Activated CD8-positive, alpha-beta memory T cell treated with anti-CD3 and anti-CD28 coated beads, Interleukin-2, amount 10 ng/mL, durations not matched to agents 7 days and 5 days (primary cell): ENCODE results near the gene TM9SF1. TPM values are rescaled to one million over a fixed set of nuclear protein-coding genes. Genes with fewer than 3 reads are reported as not detected.
"Not testable (repeated sequence)": the region's sequence is repeated elsewhere in the genome, so short reads cannot be mapped to it uniquely, and the experiment has no call there.

Source experiments
- ATAC-seq: fragments of 150-1000 bp; cut with Tn5 transposase; one replicate; pipeline ENCODE4 v1.10.0; 2021; ENCODE audit warnings: moderate library complexity
- CTCF ChIA-PET: fragments of 350-600 bp; sonication (Branson Sonifier 250); formaldehyde crosslinking; loops from one replicate; lab custom pipeline; 2021; ENCODE audit warnings: antibody characterized with exemption; lab: Charles Lee
- DNase-seq: peaks from one replicate; pipeline ENCODE4 v3.0.0-alpha.2; 2020
- H3K27ac Mint-ChIP-seq: one replicate; pipeline ENCODE4 v1.8.0; 2021; ENCODE audit warnings: mild to moderate bottlenecking, mixed read lengths
- H3K27me3 Mint-ChIP-seq: one replicate; pipeline ENCODE4 v1.8.0; 2021; ENCODE audit warnings: mixed read lengths
- H3K36me3 Mint-ChIP-seq: one replicate; pipeline ENCODE4 v1.8.0; 2021; ENCODE audit warnings: mild to moderate bottlenecking, mixed read lengths
- H3K4me1 Mint-ChIP-seq: one replicate; pipeline ENCODE4 v1.8.0; 2021; ENCODE audit warnings: mixed read lengths
- H3K4me3 Mint-ChIP-seq: one replicate; pipeline ENCODE4 v1.8.0; 2021; ENCODE audit warnings: mild to moderate bottlenecking, moderate library complexity, mixed read lengths
- H3K9me3 Mint-ChIP-seq: one replicate; pipeline ENCODE4 v1.8.0; 2022; ENCODE audit warnings: low read depth, mixed read lengths
- total RNA-seq, 2 experiments: library from RNA; stranded (reverse); gene quantifications; one replicate each; pipeline ENCODE4 v1.2.3, GENCODE V29; 2021

The TM9SF1 gene
- total RNA-seq, 2 experiments from 2014 or later = 26.7 to 32.8 TPM

DNA sequence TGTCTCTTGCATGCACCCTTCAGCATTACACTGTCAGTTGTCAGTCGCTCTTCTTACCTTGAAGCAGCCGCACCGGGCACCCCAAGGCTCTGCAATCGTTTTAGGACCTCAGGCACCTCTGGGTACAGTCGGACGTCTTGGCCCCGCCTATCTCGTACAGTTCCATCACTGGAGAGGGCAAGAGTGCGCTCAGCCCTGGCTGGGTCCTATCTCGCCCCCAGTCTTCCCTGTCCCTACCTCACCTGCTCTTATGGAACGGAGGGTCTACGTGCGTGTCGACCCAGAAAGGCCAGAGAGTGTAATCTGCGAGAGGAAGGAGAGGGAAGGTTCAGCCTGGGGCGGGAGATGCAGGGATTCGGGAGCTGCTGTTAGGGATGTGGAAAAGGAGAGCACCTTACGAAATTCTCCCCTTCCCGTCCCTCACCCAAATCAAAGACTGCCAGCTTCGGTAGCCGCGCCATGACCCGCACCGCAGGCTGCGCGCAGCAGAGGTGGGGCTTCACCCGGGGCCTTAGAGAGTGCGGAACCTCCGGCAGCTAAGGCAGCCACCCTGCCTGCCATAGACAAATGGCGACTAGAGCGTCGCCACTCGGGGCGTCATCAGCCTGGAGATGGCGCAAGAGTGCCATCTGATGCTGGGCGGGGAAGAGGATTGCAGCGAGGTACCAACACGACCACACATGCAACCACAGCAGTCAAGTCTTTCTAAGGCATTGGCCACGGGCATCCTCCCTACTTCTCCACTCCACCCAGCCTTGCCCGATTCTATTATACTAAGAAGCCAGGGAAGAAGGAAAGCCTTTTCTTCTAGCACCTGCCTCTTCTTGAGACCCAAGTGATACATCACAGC lies 20.5 kb upstream of the TM9SF1 start, which contains the start of gene MDP1:
Gene MDP1, minus strand, starts transcription at position 572 of the 850 bp plus-strand sequence. Its CDS starts 111 bp downstream, at position 461.
- no peaks in the 10 kb centered on the region for H3K9me3 Mint-ChIP-seq
- CTCF ChIA-PET = interaction anchor here (0.8 to 5.8 kb wide), 26 partner anchors 8 to 221 kb away, joined by 3 to 48 read pairs (median 5); partner anchors contain the start of genes CIDEB, DHRS1, IPO4 and IRF9
- H3K4me1 Mint-ChIP-seq = peaks cover 47% of the 10 kb centered on the region
- peak within 1 kb of the TSS; percentile 99 for H3K27ac Mint-ChIP-seq
- peaks cover 20% of the 10 kb centered on the region for H3K36me3 Mint-ChIP-seq
- ATAC-seq (peak; percentile 76), DNase-seq (peak; percentile 94)
- no peaks in the 10 kb centered on the region for H3K27me3 Mint-ChIP-seq
- peak within 1 kb of the TSS; percentile 97 for H3K4me3 Mint-ChIP-seq

GRCh38 chr14:24213866-24214662 lies 18.8 kb upstream of the TM9SF1 start:
- CTCF ChIA-PET = interaction anchor here (0.5 to 5.8 kb wide), 22 partner anchors 10 to 217 kb away, joined by 3 to 48 read pairs (median 6); partner anchors contain the start of genes CIDEB, DHRS1, IPO4 and IRF9
- Mint-ChIP-seq H3K27ac (peak overlapping the region; percentile 99), H3K4me1 (peaks cover 49% of the 10 kb centered on the region), H3K36me3 (peaks cover 35% of the 10 kb centered on the region), H3K27me3 (no peaks in the 10 kb centered on the region), H3K4me3 (peak overlapping the region; percentile 99), H3K9me3 (no peaks in the 10 kb centered on the region)
- no peak for DNase-seq
- ATAC-seq = no peak

DNA sequence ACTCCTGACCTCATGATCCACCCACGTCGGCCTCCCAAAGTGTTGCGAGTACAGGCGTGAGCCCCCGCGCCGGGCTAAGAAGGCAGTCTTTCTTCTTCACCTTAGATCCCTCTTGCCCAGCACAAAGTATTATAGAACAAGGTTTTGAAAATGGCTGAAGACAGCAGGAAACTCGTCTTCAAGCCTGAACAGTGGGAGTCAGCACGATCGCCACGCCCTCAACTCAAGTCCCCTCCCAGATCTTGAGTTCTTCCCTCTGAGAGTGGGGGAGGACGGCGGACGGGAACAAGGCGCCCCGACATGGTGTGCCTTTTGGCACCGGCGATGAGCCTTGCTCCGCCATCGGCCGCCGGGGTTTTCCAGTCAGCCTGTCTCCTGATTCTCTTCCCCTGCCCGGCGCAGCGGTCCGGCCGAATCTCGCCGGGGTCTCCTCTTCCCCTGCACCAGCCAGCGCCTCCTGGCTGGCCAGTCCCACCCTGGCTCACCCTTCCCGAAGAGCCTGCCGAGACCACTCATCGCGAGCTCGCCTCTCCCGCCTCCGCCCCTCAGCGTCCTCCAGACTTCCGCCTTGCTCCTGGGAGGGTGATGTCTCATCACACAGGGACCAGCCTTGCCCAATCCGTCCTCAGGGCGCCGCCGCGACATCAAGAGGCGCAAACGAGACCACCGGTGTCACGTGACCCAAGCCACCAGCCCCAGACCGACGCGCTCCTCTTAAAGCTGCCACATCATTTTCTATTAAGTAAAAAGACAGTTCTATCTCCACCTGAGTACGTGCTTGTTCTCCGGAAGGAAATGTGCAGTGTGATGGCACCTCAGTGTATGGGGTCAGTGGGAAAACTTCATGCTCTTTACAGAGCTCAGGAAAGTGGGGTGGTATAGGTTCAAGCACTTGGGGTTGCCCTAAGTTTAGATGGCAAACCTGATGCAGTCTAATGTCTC lies 18.0 kb upstream of the TM9SF1 start, which contains the start of gene CHMP4A:
Gene CHMP4A, minus strand, starts transcription at position 565 of the 942 bp plus-strand sequence. Its CDS starts 49 bp downstream, at position 516.
- Mint-ChIP-seq H3K4me3 (peak within 1 kb of the TSS; percentile 99), H3K9me3 (no peaks in the 10 kb centered on the region), H3K27ac (peak within 1 kb of the TSS; percentile 99), H3K27me3 (no peaks in the 10 kb centered on the region), H3K36me3 (peaks cover 39% of the 10 kb centered on the region), H3K4me1 (peaks cover 49% of the 10 kb centered on the region)
- DNase-seq = peak; percentile 99
- ATAC-seq = peak; percentile 85
- CTCF ChIA-PET = interaction anchor here (0.5 to 5.8 kb wide), 16 partner anchors 11 to 218 kb away, joined by 3 to 48 read pairs (median 6); partner anchors contain the start of genes CIDEB, DHRS1, IPO4 and IRF9

DNA sequence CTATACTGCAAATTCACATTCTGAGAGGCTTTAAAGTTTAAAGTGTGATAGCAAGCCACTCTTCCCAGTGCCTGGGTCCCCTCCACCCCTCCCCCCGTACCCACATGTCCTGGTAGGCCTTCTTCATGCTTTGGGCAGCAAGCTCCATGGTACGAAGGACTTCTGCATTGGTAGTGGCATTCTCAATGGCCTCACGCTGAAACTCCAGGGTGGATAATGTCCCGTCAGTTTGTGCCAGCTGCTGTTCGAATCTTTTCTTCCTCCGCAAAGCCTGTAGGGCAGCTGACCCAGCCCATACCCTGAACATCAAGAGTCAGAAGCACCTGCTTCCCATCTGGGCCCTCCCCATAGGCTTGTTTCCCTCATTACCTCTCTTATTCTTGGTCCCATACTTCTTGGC lies 16.1 kb upstream of the TM9SF1 start:
- no peak for ATAC-seq
- peaks cover 51% of the 10 kb centered on the region for H3K36me3 Mint-ChIP-seq
- peak overlapping the region; percentile 99 for H3K4me3 Mint-ChIP-seq

GRCh38 chr14:24207625-24208024 lies 12.4 kb upstream of the TM9SF1 start:
- Mint-ChIP-seq H3K27me3 (no peaks in the 10 kb centered on the region), H3K9me3 (peaks cover 4% of the 10 kb centered on the region), H3K27ac (no peak overlapping the region), H3K36me3 (peaks cover 70% of the 10 kb centered on the region), H3K4me3 (no peak overlapping the region), H3K4me1 (peaks cover 22% of the 10 kb centered on the region)
- no peak for DNase-seq
- CTCF ChIA-PET = interaction anchor here (1.1 kb wide), 1 partner anchor 64 kb away, joined by 3 read pairs; the partner anchor contains the start of gene RABGGTA
- no peak for ATAC-seq

More for the DNA sequence above, 16.1 kb upstream of the TM9SF1 start:
- no peak for DNase-seq
- Mint-ChIP-seq H3K27ac (peak overlapping the region; percentile 99), H3K4me1 (peaks cover 47% of the 10 kb centered on the region), H3K9me3 (no peaks in the 10 kb centered on the region), H3K27me3 (no peaks in the 10 kb centered on the region)
- CTCF ChIA-PET = interaction anchor here (1.0 to 5.8 kb wide), 3 partner anchors 8 to 87 kb away, joined by 4 to 41 read pairs (median 17); partner anchors contain the start of genes DHRS1, IRF9 and NOP9

DNA sequence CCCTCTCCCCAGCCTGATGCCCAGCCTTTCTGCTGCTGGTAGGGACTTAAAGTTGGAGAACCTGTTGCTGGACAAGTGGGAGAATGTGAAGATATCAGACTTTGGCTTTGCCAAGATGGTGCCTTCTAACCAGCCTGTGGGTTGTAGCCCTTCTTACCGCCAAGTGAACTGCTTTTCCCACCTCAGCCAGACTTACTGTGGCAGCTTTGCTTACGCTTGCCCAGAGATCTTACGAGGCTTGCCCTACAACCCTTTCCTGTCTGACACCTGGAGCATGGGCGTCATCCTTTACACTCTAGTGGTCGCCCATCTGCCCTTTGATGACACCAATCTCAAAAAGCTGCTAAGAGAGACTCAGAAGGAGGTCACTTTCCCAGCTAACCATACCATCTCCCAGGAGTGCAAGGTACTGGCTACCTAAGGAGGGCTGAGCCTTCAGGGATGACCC lies 11.9 kb upstream of the TM9SF1 start:
- no peak overlapping the region for H3K4me3 Mint-ChIP-seq
- no peak overlapping the region for H3K27ac Mint-ChIP-seq
- H3K36me3 Mint-ChIP-seq = peaks cover 75% of the 10 kb centered on the region
- DNase-seq (no peak), ATAC-seq (no peak)
- peaks cover 19% of the 10 kb centered on the region for H3K4me1 Mint-ChIP-seq
- H3K27me3 Mint-ChIP-seq = no peaks in the 10 kb centered on the region
- peaks cover 5% of the 10 kb centered on the region for H3K9me3 Mint-ChIP-seq
- CTCF ChIA-PET = interaction anchor here (1.1 kb wide), 1 partner anchor 65 kb away, joined by 3 read pairs; the partner anchor contains the start of gene RABGGTA

- no peak overlapping the region for H3K27ac Mint-ChIP-seq
- ATAC-seq = no peak
These were observed 11.2 kb upstream of the TM9SF1 start for GRCh38 chr14:24206260-24207103.

DNA sequence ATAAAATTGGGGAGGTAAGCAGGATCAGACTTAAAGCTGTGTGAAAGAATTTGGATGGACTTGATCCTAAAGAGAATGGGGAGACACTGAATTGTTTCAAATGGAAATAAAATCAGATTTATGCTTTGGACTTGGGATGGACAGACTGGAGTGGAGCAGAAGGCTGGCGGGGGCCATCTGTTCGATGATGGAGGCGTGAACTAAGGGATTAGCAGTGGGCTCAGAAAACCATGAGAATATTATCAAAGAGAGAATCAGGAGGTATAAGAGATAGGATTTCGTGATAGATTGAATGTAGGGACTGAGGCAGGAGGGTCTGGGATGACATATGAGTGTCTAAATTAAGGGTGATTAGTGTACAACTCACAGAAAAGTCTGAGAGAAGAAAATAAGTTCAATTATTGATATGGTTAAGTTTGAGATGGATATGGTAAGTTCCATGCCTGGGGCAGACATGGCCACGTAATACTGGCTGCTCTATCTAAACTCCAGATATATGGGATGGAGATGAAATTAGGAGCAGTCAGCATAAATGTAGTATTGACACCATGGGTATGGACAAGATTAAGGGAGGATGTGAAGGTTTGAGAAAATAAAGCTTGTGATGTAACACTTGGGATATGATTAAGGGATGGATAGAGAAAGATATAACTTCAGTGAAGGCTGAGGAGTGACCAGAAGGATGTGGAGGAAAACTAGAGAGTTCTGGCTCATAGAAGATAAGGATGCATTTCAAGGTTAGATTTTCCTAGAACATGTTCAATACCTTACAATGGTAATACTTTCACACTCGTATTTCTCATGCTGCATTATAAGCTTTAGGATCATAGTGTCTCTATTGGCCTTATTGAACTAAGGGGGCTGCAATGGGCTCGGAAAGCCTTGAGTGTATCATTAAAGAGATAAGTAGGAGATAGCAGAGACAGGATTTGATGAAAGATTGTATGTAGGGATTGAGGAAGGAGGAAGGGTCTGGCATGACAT lies 9.2 kb upstream of the TM9SF1 start:
- Mint-ChIP-seq H3K27ac (no peak overlapping the region), H3K27me3 (no peaks in the 10 kb centered on the region), H3K4me1 (peaks cover 11% of the 10 kb centered on the region), H3K36me3 (peaks cover 77% of the 10 kb centered on the region), H3K4me3 (no peak overlapping the region), H3K9me3 (peaks cover 10% of the 10 kb centered on the region)
- DNase-seq = no peak
- ATAC-seq = no peak
- CTCF ChIA-PET = no interaction called here

More at GRCh38 chr14:24206260-24207103, 11.2 kb upstream of the TM9SF1 start:
- Mint-ChIP-seq H3K4me3 (no peak overlapping the region), H3K36me3 (peaks cover 77% of the 10 kb centered on the region), H3K27me3 (no peaks in the 10 kb centered on the region), H3K4me1 (peaks cover 14% of the 10 kb centered on the region), H3K9me3 (peaks cover 7% of the 10 kb centered on the region)
- CTCF ChIA-PET = interaction anchor here (0.8 to 1.1 kb wide), 2 partner anchors 10 to 65 kb away, joined by 3 read pairs; partner anchors contain the start of genes MDP1 and RABGGTA
- no peak for DNase-seq

- H3K27ac Mint-ChIP-seq, H3K4me3 Mint-ChIP-seq, DNase-seq, ATAC-seq, H3K27me3 Mint-ChIP-seq: not testable (repeated sequence)
- peaks cover 20% of the 10 kb centered on the region for H3K4me1 Mint-ChIP-seq
- peaks cover 80% of the 10 kb centered on the region for H3K36me3 Mint-ChIP-seq
- CTCF ChIA-PET = interaction anchor here (0.9 kb wide), 2 partner anchors 9 to 107 kb away, joined by 3 to 4 read pairs; no protein-coding TSS in a partner anchor
- peaks cover 11% of the 10 kb centered on the region for H3K9me3 Mint-ChIP-seq
These were observed 8.1 kb upstream of the TM9SF1 start for GRCh38 chr14:24203249-24203886.

DNA sequence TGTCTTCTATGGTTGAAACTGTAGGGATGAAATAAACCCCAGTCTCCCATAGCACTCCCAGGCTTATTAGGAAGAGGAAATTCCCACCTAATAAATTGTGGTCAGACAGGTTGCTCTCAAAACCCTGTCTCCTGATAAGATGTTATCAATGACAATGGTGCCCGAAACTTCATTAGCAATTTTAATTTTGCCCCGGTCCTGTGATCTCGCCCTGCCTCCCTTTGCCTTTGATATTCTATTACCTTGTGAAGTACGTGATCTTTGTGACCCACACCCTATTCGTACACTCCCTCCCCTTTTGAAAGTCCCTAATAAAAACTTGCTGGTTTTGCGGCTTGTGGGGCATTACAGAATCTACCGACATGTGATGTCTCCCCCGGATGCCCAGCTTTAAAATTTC lies 7.3 kb upstream of the TM9SF1 start:
- Mint-ChIP-seq H3K4me1 (peaks cover 23% of the 10 kb centered on the region), H3K36me3 (peaks cover 76% of the 10 kb centered on the region), H3K9me3 (peaks cover 11% of the 10 kb centered on the region)
- H3K27ac Mint-ChIP-seq, DNase-seq, ATAC-seq, H3K27me3 Mint-ChIP-seq, H3K4me3 Mint-ChIP-seq: not testable (repeated sequence)
- CTCF ChIA-PET = interaction anchor here (0.9 kb wide), 2 partner anchors 9 to 108 kb away, joined by 3 to 4 read pairs; no protein-coding TSS in a partner anchor
